ENCODE results near the gene UBR4. TPM values are rescaled to one million over a fixed set of nuclear protein-coding genes. Genes with fewer than 3 reads are reported as not detected.

UBR4 gene
- total RNA-seq, 1 experiment from 2014 or later = 126 TPM

DNA sequence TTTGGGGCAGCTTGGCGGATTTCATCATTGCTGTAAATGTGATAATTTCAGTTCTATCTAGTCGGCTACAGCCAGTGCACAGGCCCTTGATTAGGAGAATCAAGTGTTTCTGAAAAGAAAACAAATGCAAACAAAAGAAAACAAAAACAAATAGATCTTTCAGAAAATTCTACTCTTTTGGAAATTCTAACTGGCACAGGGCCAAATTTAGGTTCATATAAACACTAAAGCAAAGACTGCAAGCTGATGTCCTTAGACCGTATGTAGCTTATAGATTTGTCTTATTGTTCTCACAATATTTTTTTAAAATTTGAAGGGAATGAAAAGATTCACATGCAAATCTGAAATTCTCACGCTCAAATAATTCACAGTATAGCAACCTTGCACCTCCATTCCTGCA lies 11.2 kb downstream of the UBR4 start:
- CTCF ChIA-PET = no interaction called here
- no TSS peak for BruUV-seq (replicated peaks)

DNA sequence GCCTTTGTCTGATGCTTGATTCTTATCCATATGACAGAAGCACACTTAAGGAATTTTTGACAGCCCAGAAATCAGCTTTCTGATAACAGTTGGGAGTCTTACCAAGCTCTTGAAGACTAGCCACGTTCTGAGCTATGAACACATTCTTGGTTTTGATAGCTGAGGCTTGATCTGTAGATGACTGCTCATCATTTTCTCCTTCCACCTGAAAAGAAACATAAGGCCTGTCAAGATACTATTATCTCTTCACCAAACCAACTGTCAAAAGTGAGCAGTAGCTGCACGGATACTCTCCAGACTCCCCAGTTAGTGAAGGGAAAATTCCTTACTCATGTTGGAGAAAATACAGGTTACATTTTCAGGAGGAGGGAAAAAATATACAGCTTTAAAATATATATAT lies 12.2 kb downstream of the UBR4 start:
- H3K4me3 ChIP-seq (ENCODE audit: low read depth in 2 of 2, low read length in 2 of 2) = no peak overlapping the region
- no peaks in the 10 kb centered on the region for H3K27me3 ChIP-seq (ENCODE audit: control insufficient read depth, insufficient read depth, low read length)
- no peak overlapping the region for H3K27ac ChIP-seq (ENCODE audit: low read length)
- TF ChIP-seq, protein P1, sequence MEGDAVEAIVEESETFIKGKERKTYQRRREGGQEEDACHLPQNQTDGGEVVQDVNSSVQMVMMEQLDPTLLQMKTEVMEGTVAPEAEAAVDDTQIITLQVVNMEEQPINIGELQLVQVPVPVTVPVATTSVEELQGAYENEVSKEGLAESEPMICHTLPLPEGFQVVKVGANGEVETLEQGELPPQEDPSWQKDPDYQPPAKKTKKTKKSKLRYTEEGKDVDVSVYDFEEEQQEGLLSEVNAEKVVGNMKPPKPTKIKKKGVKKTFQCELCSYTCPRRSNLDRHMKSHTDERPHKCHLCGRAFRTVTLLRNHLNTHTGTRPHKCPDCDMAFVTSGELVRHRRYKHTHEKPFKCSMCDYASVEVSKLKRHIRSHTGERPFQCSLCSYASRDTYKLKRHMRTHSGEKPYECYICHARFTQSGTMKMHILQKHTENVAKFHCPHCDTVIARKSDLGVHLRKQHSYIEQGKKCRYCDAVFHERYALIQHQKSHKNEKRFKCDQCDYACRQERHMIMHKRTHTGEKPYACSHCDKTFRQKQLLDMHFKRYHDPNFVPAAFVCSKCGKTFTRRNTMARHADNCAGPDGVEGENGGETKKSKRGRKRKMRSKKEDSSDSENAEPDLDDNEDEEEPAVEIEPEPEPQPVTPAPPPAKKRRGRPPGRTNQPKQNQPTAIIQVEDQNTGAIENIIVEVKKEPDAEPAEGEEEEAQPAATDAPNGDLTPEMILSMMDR (IDR thresholded peaks at IDR 0.05) = no peak
- TF ChIP-seq SIN3A (IDR thresholded peaks at IDR 0.05; ENCODE audit: borderline replicate concordance, insufficient read depth, low read depth, low read length) = no peak
- TF ChIP-seq POLR2AphosphoS5 (IDR thresholded peaks at IDR 0.05; ENCODE audit: low read depth, low read length) = no peak
- TF ChIP-seq, protein P2, sequence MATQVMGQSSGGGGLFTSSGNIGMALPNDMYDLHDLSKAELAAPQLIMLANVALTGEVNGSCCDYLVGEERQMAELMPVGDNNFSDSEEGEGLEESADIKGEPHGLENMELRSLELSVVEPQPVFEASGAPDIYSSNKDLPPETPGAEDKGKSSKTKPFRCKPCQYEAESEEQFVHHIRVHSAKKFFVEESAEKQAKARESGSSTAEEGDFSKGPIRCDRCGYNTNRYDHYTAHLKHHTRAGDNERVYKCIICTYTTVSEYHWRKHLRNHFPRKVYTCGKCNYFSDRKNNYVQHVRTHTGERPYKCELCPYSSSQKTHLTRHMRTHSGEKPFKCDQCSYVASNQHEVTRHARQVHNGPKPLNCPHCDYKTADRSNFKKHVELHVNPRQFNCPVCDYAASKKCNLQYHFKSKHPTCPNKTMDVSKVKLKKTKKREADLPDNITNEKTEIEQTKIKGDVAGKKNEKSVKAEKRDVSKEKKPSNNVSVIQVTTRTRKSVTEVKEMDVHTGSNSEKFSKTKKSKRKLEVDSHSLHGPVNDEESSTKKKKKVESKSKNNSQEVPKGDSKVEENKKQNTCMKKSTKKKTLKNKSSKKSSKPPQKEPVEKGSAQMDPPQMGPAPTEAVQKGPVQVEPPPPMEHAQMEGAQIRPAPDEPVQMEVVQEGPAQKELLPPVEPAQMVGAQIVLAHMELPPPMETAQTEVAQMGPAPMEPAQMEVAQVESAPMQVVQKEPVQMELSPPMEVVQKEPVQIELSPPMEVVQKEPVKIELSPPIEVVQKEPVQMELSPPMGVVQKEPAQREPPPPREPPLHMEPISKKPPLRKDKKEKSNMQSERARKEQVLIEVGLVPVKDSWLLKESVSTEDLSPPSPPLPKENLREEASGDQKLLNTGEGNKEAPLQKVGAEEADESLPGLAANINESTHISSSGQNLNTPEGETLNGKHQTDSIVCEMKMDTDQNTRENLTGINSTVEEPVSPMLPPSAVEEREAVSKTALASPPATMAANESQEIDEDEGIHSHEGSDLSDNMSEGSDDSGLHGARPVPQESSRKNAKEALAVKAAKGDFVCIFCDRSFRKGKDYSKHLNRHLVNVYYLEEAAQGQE (IDR thresholded peaks at IDR 0.05; ENCODE audit: insufficient read depth in 1 of 2, low read depth in 2 of 2, low read length in 1 of 2) = no peak
- TF ChIP-seq TCF7L2 (IDR thresholded peaks at IDR 0.05; ENCODE audit: low read depth, low read length) = no peak
- H3K36me3 ChIP-seq (ENCODE audit: control insufficient read depth, insufficient read depth, low read length) = peaks cover 35% of the 10 kb centered on the region
- no TSS peak for BruUV-seq (replicated peaks)
- POLR2A ChIA-PET = no interaction called here
- in situ Hi-C loops (cut with HindIII; ENCODE audit: low pct_unique_long_range_greater_than_20kb, low sequenced_read_pairs) = no loop called here
- no peaks in the 10 kb centered on the region for H3K9me3 ChIP-seq (ENCODE audit: control insufficient read depth, insufficient read depth, low read depth, low read length)
- intact Hi-C loops (cut with micrococcal nuclease; ENCODE audit: unreplicated experiment) = no loop called here
- ATAC-seq (no peak), DNase-seq (ENCODE audit: low read depth, low spot score) (no peak)
- CTCF ChIA-PET = no interaction called here
- no peaks in the 10 kb centered on the region for H3K4me1 ChIP-seq (ENCODE audit: control insufficient read depth, insufficient read depth, low read length)

More for the DNA sequence above, 11.2 kb downstream of the UBR4 start:
- H3K27me3 ChIP-seq (ENCODE audit: control insufficient read depth, insufficient read depth, low read length) = no peaks in the 10 kb centered on the region
- POLR2A ChIA-PET = no interaction called here
- H3K9me3 ChIP-seq (ENCODE audit: control insufficient read depth, insufficient read depth, low read depth, low read length) = no peaks in the 10 kb centered on the region
- in situ Hi-C loops (cut with HindIII; ENCODE audit: low pct_unique_long_range_greater_than_20kb, low sequenced_read_pairs) (no loop called here), intact Hi-C loops (cut with micrococcal nuclease; ENCODE audit: unreplicated experiment) (no loop called here)
- H3K4me1 ChIP-seq (ENCODE audit: control insufficient read depth, insufficient read depth, low read length) = peaks cover 3% of the 10 kb centered on the region; the same call in 1 of the 2 replicates
- H3K36me3 ChIP-seq (ENCODE audit: control insufficient read depth, insufficient read depth, low read length) = peaks cover 30% of the 10 kb centered on the region
- H3K27ac ChIP-seq (ENCODE audit: low read length) = no peak overlapping the region
- no peak overlapping the region for H3K4me3 ChIP-seq (ENCODE audit: low read depth in 2 of 2, low read length in 2 of 2)
- DNase-seq (ENCODE audit: low read depth, low spot score) (no peak), ATAC-seq (no peak)
- TF ChIP-seq, protein P2 (IDR thresholded peaks at IDR 0.05; ENCODE audit: insufficient read depth in 1 of 2, low read depth in 2 of 2, low read length in 1 of 2) = no peak
- TF ChIP-seq SIN3A (IDR thresholded peaks at IDR 0.05; ENCODE audit: borderline replicate concordance, insufficient read depth, low read depth, low read length) (no peak), TCF7L2 (IDR thresholded peaks at IDR 0.05; ENCODE audit: low read depth, low read length) (no peak), POLR2AphosphoS5 (IDR thresholded peaks at IDR 0.05; ENCODE audit: low read depth, low read length) (no peak)
- TF ChIP-seq, protein P1 (IDR thresholded peaks at IDR 0.05) = no peak

Measured in Panc1 (cell line).